ENCODE results near the gene RPS21.

Gene RPS21

GRCh38 chr20:62354031-62354808 is 32.7 kb upstream of the RPS21 start:
- DNase-seq = no peak

- DNase-seq = no peak
Measured at GRCh38 chr20:62354811-62355341, 32.0 kb upstream of the RPS21 start.

- DNase-seq = no peak
Measured at GRCh38 chr20:62355516-62355877, 31.4 kb upstream of the RPS21 start.

GRCh38 chr20:62355878-62356588 is 30.9 kb upstream of the RPS21 start:
- DNase-seq = no peak

GRCh38 chr20:62356589-62357186 is 30.2 kb upstream of the RPS21 start:
- no peak for DNase-seq

- DNase-seq = no peak
Measured at GRCh38 chr20:62357187-62357667, 29.7 kb upstream of the RPS21 start.

GRCh38 chr20:62357681-62358080 is 29.2 kb upstream of the RPS21 start:
- DNase-seq = no peak

GRCh38 chr20:62358171-62359042 is 28.5 kb upstream of the RPS21 start:
- no peak for DNase-seq

- DNase-seq = no peak
Measured at GRCh38 chr20:62359043-62359490, 27.8 kb upstream of the RPS21 start.

- DNase-seq = no peak
Measured at GRCh38 chr20:62359491-62360121, 27.3 kb upstream of the RPS21 start.

GRCh38 chr20:62360854-62361798 is 25.8 kb upstream of the RPS21 start:
- DNase-seq = peak; percentile 29

GRCh38 chr20:62361799-62362589 is 24.9 kb upstream of the RPS21 start:
- DNase-seq = peak; percentile 25

GRCh38 chr20:62362590-62362940 is 24.3 kb upstream of the RPS21 start:
- no peak for DNase-seq

- DNase-seq = peak; percentile 25
Measured at GRCh38 chr20:62362991-62363919, 23.6 kb upstream of the RPS21 start.

- peak; percentile 27 for DNase-seq
Measured at GRCh38 chr20:62363920-62364851, 22.7 kb upstream of the RPS21 start.

- peak; percentile 29 for DNase-seq
Measured at GRCh38 chr20:62364911-62365736, 21.8 kb upstream of the RPS21 start.
